ENCODE measurements around the gene KLHL22.
A peak's percentile ranks its signal among the peaks of the same experiment; 100 is the strongest.
"Not testable (repeated sequence)": the region's sequence is repeated elsewhere in the genome, so short reads cannot be mapped to it uniquely, and the experiment has no call there.

KLHL22 gene

DNA sequence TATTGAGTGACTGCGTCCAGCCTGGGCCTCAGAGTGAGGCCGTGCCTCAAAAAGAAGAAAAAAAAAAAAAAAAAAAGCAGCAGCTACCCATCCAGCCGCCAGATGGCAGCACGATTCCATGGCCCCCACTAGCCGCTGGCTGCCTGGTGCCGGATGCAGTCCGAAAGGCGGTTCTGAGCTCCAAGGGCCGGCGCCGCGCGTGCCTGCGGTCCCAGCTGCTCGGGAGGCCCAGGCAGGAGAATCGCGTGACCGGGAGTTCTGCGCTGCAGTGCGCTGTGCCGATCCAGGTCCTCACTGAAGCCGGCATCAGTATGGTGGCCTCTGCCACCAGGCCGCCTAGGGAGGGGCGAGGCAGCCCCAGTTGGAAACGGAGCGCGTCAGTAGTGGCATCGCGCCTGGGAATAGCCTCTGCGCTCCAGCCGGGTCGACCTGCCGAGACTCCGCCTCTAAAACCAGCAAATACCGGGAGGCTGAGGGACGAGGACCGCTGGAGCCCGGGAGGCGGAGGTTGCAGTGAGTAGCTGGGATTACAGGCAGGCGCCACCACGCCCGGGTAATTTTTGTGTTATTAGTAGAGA is 77.3 kb downstream of the KLHL22 start:
- DNase-seq (ENCODE audit: low read depth), result peak; percentile 90

- not testable (repeated sequence) for DNase-seq (ENCODE audit: low read depth)
These were observed 79.9 kb downstream of the KLHL22 start for GRCh38 chr22:20415699-20416098.

DNA sequence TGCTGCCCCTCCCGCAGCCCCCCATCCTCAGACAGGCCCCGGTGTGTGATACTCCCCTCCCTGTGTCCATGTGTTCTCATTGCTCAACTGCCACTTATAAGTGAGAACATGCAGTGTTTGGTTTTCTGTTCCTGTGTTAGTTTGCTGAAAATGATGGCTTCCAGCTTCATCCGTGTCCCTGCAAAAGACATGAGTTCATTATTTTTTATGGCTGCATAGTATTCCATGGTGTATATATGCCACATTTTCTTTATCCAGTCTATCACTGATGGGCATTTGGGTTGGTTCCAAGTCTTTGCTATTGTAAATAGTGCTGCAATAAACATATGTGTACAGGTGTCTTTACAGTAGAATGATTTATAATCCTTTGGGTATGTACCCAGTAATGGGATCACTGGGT is 80.4 kb downstream of the KLHL22 start:
- not testable (repeated sequence) for DNase-seq (ENCODE audit: low read depth)

GRCh38 chr22:20414450-20414849 is 81.1 kb downstream of the KLHL22 start:
- DNase-seq (ENCODE audit: low read depth), result no peak

GRCh38 chr22:20414059-20414440 is 81.5 kb downstream of the KLHL22 start:
- DNase-seq (ENCODE audit: low read depth), result no peak

DNA sequence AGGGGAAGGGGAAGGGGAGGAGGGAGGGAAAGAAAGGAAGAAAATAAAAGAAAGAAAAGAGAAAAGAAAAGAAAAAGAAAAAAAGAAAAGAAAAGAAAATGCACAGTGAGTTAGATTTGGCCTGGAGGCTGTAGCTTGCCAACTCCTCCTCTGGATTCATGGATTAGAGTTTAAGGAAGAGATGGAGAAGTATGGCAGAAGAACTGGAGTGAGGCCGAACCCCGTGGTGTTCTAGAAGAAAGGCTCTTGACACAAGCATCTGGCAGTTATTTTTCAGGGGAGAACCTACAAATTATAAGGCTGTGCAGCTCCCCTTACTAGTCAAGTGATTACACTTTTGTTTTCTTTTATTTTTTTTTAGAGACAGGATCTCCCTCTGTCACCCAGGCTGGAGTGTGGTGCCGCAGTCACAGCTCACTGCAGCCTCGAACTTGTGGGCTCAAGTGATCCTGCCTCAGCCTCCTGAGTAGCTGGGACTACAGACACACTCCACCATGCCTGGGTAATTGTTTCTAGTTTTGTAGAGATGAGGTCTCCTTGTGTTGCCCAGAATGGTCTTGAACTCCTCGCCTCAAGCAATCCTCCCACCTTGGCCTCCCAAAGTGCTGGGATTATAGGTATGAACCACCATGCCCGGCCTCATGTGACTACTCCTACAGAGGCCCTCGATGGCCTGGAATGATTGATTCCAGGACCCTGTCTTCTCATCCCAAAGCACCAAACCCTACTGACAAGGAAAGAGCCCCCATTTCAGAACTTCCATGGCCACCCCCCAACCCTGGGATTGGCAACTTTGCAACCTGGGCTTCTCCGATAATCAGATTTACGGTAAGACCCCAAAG is 82.2 kb downstream of the KLHL22 start:
- no peak for DNase-seq (ENCODE audit: low read depth)

- no peak for DNase-seq (ENCODE audit: low read depth)
These were observed 83.0 kb downstream of the KLHL22 start for GRCh38 chr22:20412474-20413216.

GRCh38 chr22:20409385-20409784 is 86.2 kb downstream of the KLHL22 start:
- DNase-seq (ENCODE audit: low read depth), result not testable (repeated sequence)

- DNase-seq (ENCODE audit: low read depth), result no peak
These were observed 86.7 kb downstream of the KLHL22 start for GRCh38 chr22:20408891-20409290.

DNA sequence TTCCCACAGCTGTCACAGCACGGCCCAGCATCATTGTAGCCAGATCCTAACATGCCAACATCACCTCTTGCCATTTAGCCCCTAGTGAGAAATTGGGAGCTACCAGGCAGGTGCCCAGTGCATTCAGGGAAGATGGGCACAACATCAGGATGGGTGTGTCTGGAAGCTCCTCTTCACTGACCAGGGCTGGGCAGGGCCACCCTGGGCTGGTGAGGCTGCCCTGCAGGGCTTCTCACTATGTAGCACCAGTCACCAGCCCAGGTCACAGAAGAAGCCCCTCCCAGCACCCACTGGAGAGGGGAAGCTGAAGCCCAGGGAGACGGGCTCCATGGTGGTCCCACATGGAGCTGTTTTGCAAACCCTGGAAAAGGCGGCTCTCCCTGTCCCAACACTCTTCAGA is 87.8 kb downstream of the KLHL22 start:
- DNase-seq (ENCODE audit: low read depth), result no peak

- no peak for DNase-seq (ENCODE audit: low read depth)
These were observed 88.7 kb downstream of the KLHL22 start for GRCh38 chr22:20406686-20407408.

DNA sequence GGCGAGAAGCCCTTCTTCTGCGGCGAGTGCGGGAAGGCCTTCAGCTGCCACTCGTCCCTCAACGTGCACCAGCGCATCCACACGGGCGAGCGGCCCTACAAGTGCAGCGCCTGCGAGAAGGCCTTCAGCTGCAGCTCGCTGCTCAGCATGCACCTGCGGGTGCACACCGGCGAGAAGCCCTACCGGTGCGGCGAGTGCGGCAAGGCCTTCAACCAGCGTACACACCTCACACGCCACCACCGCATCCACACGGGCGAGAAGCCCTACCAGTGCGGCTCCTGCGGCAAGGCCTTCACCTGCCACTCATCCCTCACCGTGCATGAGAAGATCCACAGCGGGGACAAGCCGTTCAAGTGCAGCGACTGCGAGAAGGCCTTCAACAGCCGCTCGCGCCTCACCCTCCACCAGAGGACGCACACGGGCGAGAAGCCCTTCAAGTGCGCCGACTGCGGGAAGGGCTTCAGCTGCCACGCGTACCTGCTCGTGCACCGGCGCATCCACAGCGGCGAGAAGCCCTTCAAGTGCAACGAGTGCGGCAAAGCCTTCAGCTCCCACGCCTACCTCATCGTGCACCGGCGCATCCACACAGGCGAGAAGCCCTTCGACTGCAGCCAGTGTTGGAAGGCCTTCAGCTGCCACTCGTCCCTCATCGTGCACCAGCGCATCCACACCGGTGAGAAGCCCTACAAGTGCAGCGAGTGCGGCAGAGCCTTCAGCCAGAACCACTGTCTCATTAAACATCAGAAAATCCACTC is 89.5 kb downstream of the KLHL22 start:
- DNase-seq (ENCODE audit: low read depth), result no peak

- no peak for DNase-seq (ENCODE audit: low read depth)
These were observed 90.2 kb downstream of the KLHL22 start for GRCh38 chr22:20405291-20405930.

- no peak for DNase-seq (ENCODE audit: low read depth)
These were observed 90.7 kb downstream of the KLHL22 start for GRCh38 chr22:20404881-20405280.

DNA sequence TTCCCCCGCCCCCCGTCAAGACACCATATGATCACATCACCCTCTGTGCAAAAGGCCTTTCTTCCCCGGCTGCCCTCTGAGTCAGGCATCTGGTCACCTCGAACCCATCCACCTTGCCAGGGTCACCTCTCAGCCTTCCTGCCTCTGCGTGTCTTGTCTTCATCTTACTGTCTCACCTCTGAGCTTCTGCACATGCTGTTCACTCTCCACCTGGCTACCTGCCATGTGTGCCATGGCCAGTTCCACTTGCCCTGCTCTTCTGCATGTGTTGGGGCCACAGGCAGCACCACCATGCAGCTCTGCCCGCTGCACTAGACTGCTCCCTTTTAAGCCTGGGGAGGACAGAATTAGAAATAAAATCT is 91.8 kb downstream of the KLHL22 start:
- DNase-seq (ENCODE audit: low read depth), result no peak

GRCh38 chr22:20402960-20403778 is 92.4 kb downstream of the KLHL22 start:
- no peak for DNase-seq (ENCODE audit: low read depth)

DNA sequence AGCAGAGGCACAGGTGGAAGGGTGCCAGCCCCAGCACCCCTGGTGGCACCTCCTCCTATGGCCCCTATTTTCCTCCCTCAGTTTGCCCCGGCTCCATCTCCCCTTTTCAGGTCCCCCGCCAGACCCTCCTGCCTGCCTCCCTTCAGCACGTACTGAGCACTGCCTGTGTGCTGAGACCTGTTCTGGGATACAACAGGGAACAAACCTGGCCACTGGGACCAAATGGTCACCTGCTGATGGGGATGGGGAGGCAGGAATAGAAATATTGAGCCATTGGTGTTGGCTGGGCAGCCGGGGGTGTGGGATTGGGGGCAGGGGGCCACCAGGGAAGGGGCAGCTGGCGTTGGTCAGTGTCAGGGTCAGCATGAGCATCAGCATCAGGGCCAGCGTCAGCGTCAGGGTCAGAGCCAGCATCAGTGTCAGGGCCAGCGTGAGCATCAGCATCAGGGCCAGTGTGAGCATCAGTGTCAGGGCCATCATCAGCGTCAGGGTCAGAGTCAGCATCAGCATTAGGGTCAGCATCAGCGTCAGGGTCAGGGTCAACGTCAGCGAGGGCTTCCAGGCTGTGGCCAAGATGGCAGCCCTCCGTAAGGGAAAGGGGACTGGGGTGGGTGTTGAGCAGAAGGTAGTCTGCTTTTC is 94.1 kb downstream of the KLHL22 start:
- DNase-seq (ENCODE audit: low read depth), result no peak

GRCh38 chr22:20400606-20401375 is 94.8 kb downstream of the KLHL22 start:
- no peak for DNase-seq (ENCODE audit: low read depth)
